Lung (tissue), 12 donors: ENCODE measurements around the gene TP73. TPM values are rescaled to one million over a fixed set of nuclear protein-coding genes. Genes with fewer than 3 reads are reported as not detected.
A peak's percentile ranks its signal among the peaks of the same experiment; 100 is the strongest.

Experiments
- ATAC-seq: fragments of 200-7000 bp; cut with Tn5 transposase; one replicate; pipeline ENCODE4 v1.9.1; 2020; ENCODE audit warnings: moderate number of reproducible peaks; ENCODE audit not compliant: insufficient read depth, low FRiP score
- DNase-seq, 3 donors: peaks; one replicate each; pipeline ENCODE4 v3.0.0-alpha.2; 2013 to 2017
- H3K27ac ChIP-seq, 2 donors: one replicate each; pipeline ENCODE4 v1.5.1; 2013; ENCODE audit warnings: mild to moderate bottlenecking in 2 of 2, moderate library complexity in 2 of 2, control low read depth in 1 of 2, inconsistent platforms in 1 of 2, low read depth in 1 of 2, low read length in 1 of 2
- H3K27me3 ChIP-seq, 3 donors: one replicate each; pipeline ENCODE4 v1.5.1; 2013; ENCODE audit warnings: low read length in 2 of 3; ENCODE audit not compliant: control insufficient read depth in 3 of 3, insufficient read depth in 3 of 3
- H3K36me3 ChIP-seq, 4 donors: one replicate each; pipeline ENCODE4 v1.5.1; 2013; ENCODE audit warnings: low read length in 4 of 4, mild to moderate bottlenecking in 1 of 4, moderate library complexity in 1 of 4; ENCODE audit not compliant: control insufficient read depth in 4 of 4, insufficient read depth in 4 of 4
- H3K4me1 ChIP-seq, 5 donors: one replicate each; pipeline ENCODE4 v1.5.1; 2013; ENCODE audit warnings: low read length in 5 of 5, mild to moderate bottlenecking in 2 of 5, moderate library complexity in 1 of 5; ENCODE audit not compliant: control insufficient read depth in 5 of 5, insufficient read depth in 5 of 5
- H3K4me3 ChIP-seq: one replicate; pipeline ENCODE4 v1.5.1; 2013; ENCODE audit warnings: mild to moderate bottlenecking, control low read depth, moderate library complexity
- H3K9ac ChIP-seq, 2 donors: one replicate each; pipeline ENCODE4 v1.5.1; 2013; ENCODE audit warnings: low read length in 2 of 2, control low read depth in 1 of 2; ENCODE audit not compliant: insufficient read depth in 1 of 2
- H3K9me3 ChIP-seq, 4 donors: one replicate each; pipeline ENCODE4 v1.5.1; 2013; ENCODE audit warnings: low read length in 3 of 4, mild to moderate bottlenecking in 1 of 4, moderate library complexity in 1 of 4; ENCODE audit not compliant: control insufficient read depth in 4 of 4, insufficient read depth in 3 of 4
- WGBS, 2 donors: extraction: QIAGEN DNeasy Blood & Tissue Kit; methylation state at CpG; one replicate each; pipeline ENCODE4 v1.1.7; 2013; 5-methylcytosine and 5-hydroxymethylcytosine counted together
- polyA plus RNA-seq, 2 donors: library from polyadenylated mRNA; stranded (reverse); fragments of 200-250 nt; gene quantifications; one replicate each; pipeline ENCODE4 v1.2.1, GENCODE V29; 2013
- total RNA-seq, 2 donors: library from RNA; depleted of rRNA in 1 of 2; stranded (reverse); fragments of >200 nt in 1 of 2; gene quantifications; one replicate each; pipeline ENCODE4 v1.2.1, GENCODE V29; 2014 to 2021
- TF ChIP-seq, protein P1 (sequence below): IDR thresholded peaks from 2 replicates; pipeline ENCODE4 v1.5.1; 2012; ENCODE audit warnings: mild to moderate bottlenecking; ENCODE audit errors: control extremely low read depth, extremely low read depth
- donor health status: control.
- donor health status: control.
- donor health status: Bipolar disorder and iron deficiency.
- donor health status: healthy.
- donor health status: DM: yes; HTN: yes; CAD: no.

The TP73 gene
- total and polyA plus RNA-seq, 4 donors = 1.7 to 12.3 (median 2.2) TPM

DNA sequence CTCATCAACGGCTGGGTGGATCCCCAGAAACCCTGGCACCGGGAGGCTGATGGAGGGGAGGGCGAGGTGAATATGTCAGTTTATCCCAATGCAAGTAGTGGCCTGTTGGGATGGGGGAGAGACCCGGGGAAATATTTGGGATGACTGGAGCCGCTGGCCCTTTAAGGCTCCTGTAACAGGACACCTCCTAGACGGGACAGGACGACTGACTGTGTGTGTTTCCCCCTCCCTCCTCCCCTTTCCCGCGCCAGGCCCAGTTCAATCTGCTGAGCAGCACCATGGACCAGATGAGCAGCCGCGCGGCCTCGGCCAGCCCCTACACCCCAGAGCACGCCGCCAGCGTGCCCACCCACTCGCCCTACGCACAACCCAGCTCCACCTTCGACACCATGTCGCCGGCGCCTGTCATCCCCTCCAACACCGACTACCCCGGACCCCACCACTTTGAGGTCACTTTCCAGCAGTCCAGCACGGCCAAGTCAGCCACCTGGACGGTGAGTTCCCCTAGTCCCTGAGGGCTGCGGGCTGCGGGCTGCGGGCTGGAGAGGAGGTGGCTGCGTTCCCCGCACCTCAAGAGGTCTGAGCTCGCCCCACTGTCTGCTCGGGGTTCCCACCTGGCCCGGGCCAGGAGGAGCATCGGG lies 55.1 kb downstream of the TP73 start:
- Histone ChIP-seq H3K9ac (no peak overlapping the region), H3K36me3 (no peaks in the 10 kb centered on the region), H3K4me1 (peaks cover 0 to 3% (median 0%) of the 10 kb centered on the region in 5 donors), H3K27me3 (peaks cover 4 to 10% (median 7%) of the 10 kb centered on the region in 3 donors), H3K9me3 (no peaks in the 10 kb centered on the region), H3K27ac (no peak overlapping the region), H3K4me3 (no peak overlapping the region)
- DNase-seq (no peak), ATAC-seq (no peak)
- WGBS, 2 donors = 34 to 43% methylated on average over 35 of the region's 35 CpGs
- TF ChIP-seq, protein P1, sequence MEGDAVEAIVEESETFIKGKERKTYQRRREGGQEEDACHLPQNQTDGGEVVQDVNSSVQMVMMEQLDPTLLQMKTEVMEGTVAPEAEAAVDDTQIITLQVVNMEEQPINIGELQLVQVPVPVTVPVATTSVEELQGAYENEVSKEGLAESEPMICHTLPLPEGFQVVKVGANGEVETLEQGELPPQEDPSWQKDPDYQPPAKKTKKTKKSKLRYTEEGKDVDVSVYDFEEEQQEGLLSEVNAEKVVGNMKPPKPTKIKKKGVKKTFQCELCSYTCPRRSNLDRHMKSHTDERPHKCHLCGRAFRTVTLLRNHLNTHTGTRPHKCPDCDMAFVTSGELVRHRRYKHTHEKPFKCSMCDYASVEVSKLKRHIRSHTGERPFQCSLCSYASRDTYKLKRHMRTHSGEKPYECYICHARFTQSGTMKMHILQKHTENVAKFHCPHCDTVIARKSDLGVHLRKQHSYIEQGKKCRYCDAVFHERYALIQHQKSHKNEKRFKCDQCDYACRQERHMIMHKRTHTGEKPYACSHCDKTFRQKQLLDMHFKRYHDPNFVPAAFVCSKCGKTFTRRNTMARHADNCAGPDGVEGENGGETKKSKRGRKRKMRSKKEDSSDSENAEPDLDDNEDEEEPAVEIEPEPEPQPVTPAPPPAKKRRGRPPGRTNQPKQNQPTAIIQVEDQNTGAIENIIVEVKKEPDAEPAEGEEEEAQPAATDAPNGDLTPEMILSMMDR = no peak

DNA sequence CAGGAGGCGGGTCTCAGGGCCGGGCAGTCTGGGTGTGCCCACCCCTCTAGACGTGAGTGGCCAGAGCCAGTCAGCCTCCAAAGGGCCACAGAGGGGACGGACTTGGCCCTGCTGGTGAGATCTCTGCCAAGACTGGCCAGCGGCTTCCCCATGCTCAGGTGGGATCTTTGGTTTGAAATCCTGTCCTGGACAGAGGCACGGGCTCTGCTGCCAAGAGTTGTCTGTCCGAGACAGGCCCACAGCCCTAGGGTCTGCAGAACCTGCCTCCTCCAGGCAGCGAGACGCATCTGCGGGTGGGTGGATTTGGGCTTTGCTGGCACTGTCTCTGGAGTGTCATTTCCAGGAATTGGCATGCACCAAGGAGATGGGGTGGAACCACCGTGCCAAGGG lies 55.6 kb downstream of the TP73 start:
- Histone ChIP-seq H3K9me3 (no peaks in the 10 kb centered on the region), H3K4me1 (peaks cover 0 to 3% (median 2%) of the 10 kb centered on the region in 5 donors), H3K27ac (no peak overlapping the region), H3K9ac (no peak overlapping the region), H3K27me3 (peaks cover 4 to 10% (median 7%) of the 10 kb centered on the region in 3 donors), H3K4me3 (no peak overlapping the region), H3K36me3 (no peaks in the 10 kb centered on the region)
- ATAC-seq = no peak
- TF ChIP-seq, protein P1 = no peak
- no peak for DNase-seq
- WGBS, 2 donors = 66 to 78% methylated on average over 11 of the region's 11 CpGs

DNA sequence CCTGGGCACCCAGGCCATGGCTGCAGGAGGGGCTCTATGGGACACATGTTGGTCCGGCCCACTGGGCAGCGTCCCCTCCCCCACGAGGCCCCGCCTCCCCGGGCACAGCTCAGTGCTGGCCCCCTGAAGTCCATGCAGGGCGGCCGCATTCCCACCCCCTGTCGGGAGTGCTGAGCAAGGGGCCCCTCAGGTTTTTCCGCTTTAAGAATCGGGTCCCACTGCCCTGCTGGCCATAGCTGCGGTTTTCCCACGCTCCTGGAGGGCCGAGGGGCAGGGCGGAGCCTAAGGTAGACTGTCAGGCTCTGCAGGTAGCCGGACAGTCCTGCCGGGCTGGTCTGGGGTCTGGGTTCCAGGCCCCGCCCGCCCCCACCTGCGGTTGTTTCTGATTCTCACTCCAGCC lies 56.5 kb downstream of the TP73 start:
- H3K36me3 ChIP-seq = no peaks in the 10 kb centered on the region
- peaks cover 0 to 10% (median 3%) of the 10 kb centered on the region in 5 donors for H3K4me1 ChIP-seq
- peaks cover 4 to 10% (median 7%) of the 10 kb centered on the region in 3 donors for H3K27me3 ChIP-seq
- no peak overlapping the region for H3K27ac ChIP-seq
- DNase-seq (peak in 2 of 3 donors; percentile 26 to 40), ATAC-seq (no peak)
- H3K9me3 ChIP-seq = no peaks in the 10 kb centered on the region
- 14 to 31% methylated on average over 19 of the region's 19 CpGs for WGBS, 2 donors
- TF ChIP-seq, protein P1 = no peak
- H3K4me3 ChIP-seq = no peak overlapping the region
- no peak overlapping the region for H3K9ac ChIP-seq
